Lung (tissue), 12 donors: Measurements from ENCODE around the gene TMEM245. TPM values are rescaled to one million over a fixed set of nuclear protein-coding genes. Genes with fewer than 3 reads are reported as not detected.
A peak's percentile ranks its signal among the peaks of the same experiment; 100 is the strongest.

Experiments
- ATAC-seq: fragments of 200-7000 bp; cut with Tn5 transposase; one replicate; pipeline ENCODE4 v1.9.1; 2020; ENCODE audit warnings: moderate number of reproducible peaks; ENCODE audit not compliant: insufficient read depth, low FRiP score
- DNase-seq, 3 donors: peaks; one replicate each; pipeline ENCODE4 v3.0.0-alpha.2; 2013 to 2017
- H3K27ac ChIP-seq, 2 donors: one replicate each; pipeline ENCODE4 v1.5.1; 2013; ENCODE audit warnings: mild to moderate bottlenecking in 2 of 2, moderate library complexity in 2 of 2, control low read depth in 1 of 2, inconsistent platforms in 1 of 2, low read depth in 1 of 2, low read length in 1 of 2
- H3K27me3 ChIP-seq, 3 donors: one replicate each; pipeline ENCODE4 v1.5.1; 2013; ENCODE audit warnings: low read length in 2 of 3; ENCODE audit not compliant: control insufficient read depth in 3 of 3, insufficient read depth in 3 of 3
- H3K36me3 ChIP-seq, 4 donors: one replicate each; pipeline ENCODE4 v1.5.1; 2013; ENCODE audit warnings: low read length in 4 of 4, mild to moderate bottlenecking in 1 of 4, moderate library complexity in 1 of 4; ENCODE audit not compliant: control insufficient read depth in 4 of 4, insufficient read depth in 4 of 4
- H3K4me1 ChIP-seq, 5 donors: one replicate each; pipeline ENCODE4 v1.5.1; 2013; ENCODE audit warnings: low read length in 5 of 5, mild to moderate bottlenecking in 2 of 5, moderate library complexity in 1 of 5; ENCODE audit not compliant: control insufficient read depth in 5 of 5, insufficient read depth in 5 of 5
- H3K4me3 ChIP-seq: one replicate; pipeline ENCODE4 v1.5.1; 2013; ENCODE audit warnings: mild to moderate bottlenecking, control low read depth, moderate library complexity
- H3K9ac ChIP-seq, 2 donors: one replicate each; pipeline ENCODE4 v1.5.1; 2013; ENCODE audit warnings: low read length in 2 of 2, control low read depth in 1 of 2; ENCODE audit not compliant: insufficient read depth in 1 of 2
- H3K9me3 ChIP-seq, 4 donors: one replicate each; pipeline ENCODE4 v1.5.1; 2013; ENCODE audit warnings: low read length in 3 of 4, mild to moderate bottlenecking in 1 of 4, moderate library complexity in 1 of 4; ENCODE audit not compliant: control insufficient read depth in 4 of 4, insufficient read depth in 3 of 4
- CTCF ChIP-seq: IDR thresholded peaks from 2 replicates; pipeline ENCODE4 v1.5.1; 2012; ENCODE audit warnings: mild to moderate bottlenecking; ENCODE audit errors: control extremely low read depth, extremely low read depth
- WGBS, 2 donors: extraction: QIAGEN DNeasy Blood & Tissue Kit; methylation state at CpG; one replicate each; pipeline ENCODE4 v1.1.7; 2013; 5-methylcytosine and 5-hydroxymethylcytosine counted together
- polyA plus RNA-seq, 2 donors: library from polyadenylated mRNA; stranded (reverse); fragments of 200-250 nt; gene quantifications; one replicate each; pipeline ENCODE4 v1.2.1, GENCODE V29; 2013
- total RNA-seq, 2 donors: library from RNA; depleted of rRNA in 1 of 2; stranded (reverse); fragments of >200 nt in 1 of 2; gene quantifications; one replicate each; pipeline ENCODE4 v1.2.1, GENCODE V29; 2014 to 2021
- donor health status: control.
- donor health status: control.
- donor health status: Bipolar disorder and iron deficiency.
- donor health status: healthy.
- donor health status: DM: yes; HTN: yes; CAD: no.

TMEM245 gene
- total and polyA plus RNA-seq, 4 donors = 15.0 to 137 (median 42.0) TPM

GRCh38 chr9:109087795-109088194 is 32.0 kb downstream of the TMEM245 start:
- 82 to 95% methylated on average over 2 of the region's 2 CpGs for WGBS, 2 donors
- H3K4me1 ChIP-seq = no peaks in the 10 kb centered on the region
- ATAC-seq (peak; percentile 47), DNase-seq (no peak)
- H3K4me3 ChIP-seq = no peak overlapping the region
- no peak overlapping the region for H3K9ac ChIP-seq
- H3K27me3 ChIP-seq = no peaks in the 10 kb centered on the region
- H3K9me3 ChIP-seq = no peaks in the 10 kb centered on the region
- H3K27ac ChIP-seq = peak overlapping the region in 1 of 2 donors; percentile 38
- no peak for TF ChIP-seq CTCF
- H3K36me3 ChIP-seq = peaks cover 8 to 38% (median 14%) of the 10 kb centered on the region in 4 donors

GRCh38 chr9:109086221-109086620 is 33.5 kb downstream of the TMEM245 start:
- no peak for DNase-seq
- no peak for ATAC-seq
- H3K4me1 ChIP-seq = no peaks in the 10 kb centered on the region
- H3K9ac ChIP-seq = no peak overlapping the region
- H3K9me3 ChIP-seq = no peaks in the 10 kb centered on the region
- 82 to 85% methylated on average over 3 of the region's 3 CpGs for WGBS, 2 donors
- no peak overlapping the region for H3K4me3 ChIP-seq
- no peak for TF ChIP-seq CTCF
- peaks cover 3 to 44% (median 13%) of the 10 kb centered on the region in 4 donors for H3K36me3 ChIP-seq
- H3K27ac ChIP-seq = no peak overlapping the region
- H3K27me3 ChIP-seq = no peaks in the 10 kb centered on the region

- H3K27ac ChIP-seq = no peak overlapping the region
Measured at GRCh38 chr9:109085510-109085909, 34.2 kb downstream of the TMEM245 start.

More at GRCh38 chr9:109085510-109085909, 34.2 kb downstream of the TMEM245 start:
- no peak for ATAC-seq
- no peaks in the 10 kb centered on the region for H3K27me3 ChIP-seq
- H3K4me3 ChIP-seq = no peak overlapping the region
- H3K9me3 ChIP-seq = no peaks in the 10 kb centered on the region
- DNase-seq = peak in 1 of 3 donors; percentile 17
- H3K9ac ChIP-seq = no peak overlapping the region
- H3K4me1 ChIP-seq = no peaks in the 10 kb centered on the region
- H3K36me3 ChIP-seq = peaks cover 3 to 40% (median 9%) of the 10 kb centered on the region in 4 donors
- TF ChIP-seq CTCF = no peak
